ENCODE measurements around the gene SETMAR. TPM values are rescaled to one million over a fixed set of nuclear protein-coding genes. Genes with fewer than 3 reads are reported as not detected.

Gene SETMAR
- polyA plus RNA-seq, 1 of the 3 experiments (the other 2 are of a cell fraction) = 10.6 TPM

DNA sequence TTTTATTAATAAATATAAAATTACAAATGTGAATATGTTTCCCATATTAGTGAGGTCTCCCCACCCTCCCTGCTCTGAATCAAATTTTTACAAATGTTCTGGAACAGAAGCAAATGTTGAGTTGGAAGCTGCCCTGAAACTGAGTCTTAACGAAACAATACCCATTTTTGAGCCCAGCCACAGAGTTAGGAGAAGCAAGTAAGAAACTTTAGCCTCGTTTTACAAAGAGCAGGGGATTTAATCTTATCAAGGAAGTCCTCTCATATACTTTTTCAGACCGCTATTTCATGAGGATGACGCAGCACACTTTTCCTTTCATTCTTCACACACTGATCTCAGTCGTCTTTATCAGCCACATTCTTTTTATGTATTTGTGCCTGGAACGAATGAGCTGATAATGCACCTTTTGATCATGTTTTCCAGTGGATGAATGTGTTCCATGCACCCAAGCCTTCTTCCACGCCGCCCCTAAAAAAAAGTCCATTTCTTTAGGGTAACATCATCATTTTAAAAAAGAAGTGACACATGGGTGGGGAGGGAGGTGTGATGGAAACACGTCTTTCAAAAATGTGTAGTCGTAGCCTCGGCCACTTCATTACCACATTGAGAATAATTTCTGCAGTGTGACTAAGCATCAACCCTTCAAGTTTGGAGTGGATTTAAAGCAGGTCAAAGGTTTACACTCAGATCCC, 48.1 kb downstream of the SETMAR start:
- Histone ChIP-seq H3K9me2 (no peaks in the 10 kb centered on the region), H3K79me2 (ENCODE audit: insufficient read depth) (no peaks in the 10 kb centered on the region), H3K9ac (no peak overlapping the region), H3K27ac (ENCODE audit: low read depth in 2 of 2, low read length in 1 of 2) (no peak overlapping the region), H3K4me1 (ENCODE audit: control insufficient read depth in 1 of 2, insufficient read depth in 2 of 2, low read depth in 1 of 2, low read length in 1 of 2) (peaks cover 0 to 16% of the 10 kb centered on the region in 2 experiments; a peak in 2 of 4 replicates), H3F3A (replicated peaks; ENCODE audit: insufficient read depth) (no peaks in the 10 kb centered on the region), H4K20me1 (ENCODE audit: insufficient read depth) (no peaks in the 10 kb centered on the region), H3K36me3 (replicated peaks in 1 of 2; ENCODE audit: control insufficient read depth in 1 of 2, insufficient read depth in 2 of 2, low read length in 1 of 2) (no peaks in the 10 kb centered on the region), H3K4me3 (ENCODE audit: low read depth in 2 of 2, low read length in 1 of 2) (no peak overlapping the region), H3K9me3 (no peaks in the 10 kb centered on the region), H3K4me2 (no peak overlapping the region), H2AFZ (ENCODE audit: low read depth) (no peak overlapping the region), H3K27me3 (ENCODE audit: insufficient read depth) (no peaks in the 10 kb centered on the region)
- POLR2A ChIA-PET = interaction anchor here (0.6 to 1.8 kb wide), 4 partner anchors 96 to 172 kb away, joined by 3 to 17 read pairs (median 4); partner anchors contain the start of gene ITPR1
- no peak for DNase-seq
- TF ChIP-seq, protein P1, sequence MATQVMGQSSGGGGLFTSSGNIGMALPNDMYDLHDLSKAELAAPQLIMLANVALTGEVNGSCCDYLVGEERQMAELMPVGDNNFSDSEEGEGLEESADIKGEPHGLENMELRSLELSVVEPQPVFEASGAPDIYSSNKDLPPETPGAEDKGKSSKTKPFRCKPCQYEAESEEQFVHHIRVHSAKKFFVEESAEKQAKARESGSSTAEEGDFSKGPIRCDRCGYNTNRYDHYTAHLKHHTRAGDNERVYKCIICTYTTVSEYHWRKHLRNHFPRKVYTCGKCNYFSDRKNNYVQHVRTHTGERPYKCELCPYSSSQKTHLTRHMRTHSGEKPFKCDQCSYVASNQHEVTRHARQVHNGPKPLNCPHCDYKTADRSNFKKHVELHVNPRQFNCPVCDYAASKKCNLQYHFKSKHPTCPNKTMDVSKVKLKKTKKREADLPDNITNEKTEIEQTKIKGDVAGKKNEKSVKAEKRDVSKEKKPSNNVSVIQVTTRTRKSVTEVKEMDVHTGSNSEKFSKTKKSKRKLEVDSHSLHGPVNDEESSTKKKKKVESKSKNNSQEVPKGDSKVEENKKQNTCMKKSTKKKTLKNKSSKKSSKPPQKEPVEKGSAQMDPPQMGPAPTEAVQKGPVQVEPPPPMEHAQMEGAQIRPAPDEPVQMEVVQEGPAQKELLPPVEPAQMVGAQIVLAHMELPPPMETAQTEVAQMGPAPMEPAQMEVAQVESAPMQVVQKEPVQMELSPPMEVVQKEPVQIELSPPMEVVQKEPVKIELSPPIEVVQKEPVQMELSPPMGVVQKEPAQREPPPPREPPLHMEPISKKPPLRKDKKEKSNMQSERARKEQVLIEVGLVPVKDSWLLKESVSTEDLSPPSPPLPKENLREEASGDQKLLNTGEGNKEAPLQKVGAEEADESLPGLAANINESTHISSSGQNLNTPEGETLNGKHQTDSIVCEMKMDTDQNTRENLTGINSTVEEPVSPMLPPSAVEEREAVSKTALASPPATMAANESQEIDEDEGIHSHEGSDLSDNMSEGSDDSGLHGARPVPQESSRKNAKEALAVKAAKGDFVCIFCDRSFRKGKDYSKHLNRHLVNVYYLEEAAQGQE (IDR thresholded peaks at IDR 0.05; ENCODE audit: low read depth, low read length) = no peak
- TF ChIP-seq YY1 (IDR thresholded peaks at IDR 0.05; ENCODE audit: low read depth) = no peak
- TF ChIP-seq SMC3 (IDR thresholded peaks at IDR 0.05; ENCODE audit: low read depth, low read length) = no peak
- TF ChIP-seq, protein P2, sequence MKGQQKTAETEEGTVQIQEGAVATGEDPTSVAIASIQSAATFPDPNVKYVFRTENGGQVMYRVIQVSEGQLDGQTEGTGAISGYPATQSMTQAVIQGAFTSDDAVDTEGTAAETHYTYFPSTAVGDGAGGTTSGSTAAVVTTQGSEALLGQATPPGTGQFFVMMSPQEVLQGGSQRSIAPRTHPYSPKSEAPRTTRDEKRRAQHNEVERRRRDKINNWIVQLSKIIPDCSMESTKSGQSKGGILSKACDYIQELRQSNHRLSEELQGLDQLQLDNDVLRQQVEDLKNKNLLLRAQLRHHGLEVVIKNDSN (IDR thresholded peaks at IDR 0.05; ENCODE audit: borderline replicate concordance, low read depth) = no peak
- no peak for TF ChIP-seq RFX5 (IDR thresholded peaks at IDR 0.05; ENCODE audit: low read length)
- TF ChIP-seq TAF1 (IDR thresholded peaks at IDR 0.05; ENCODE audit: borderline replicate concordance, low read depth, low read length) = no peak
- TF ChIP-seq NFIC (IDR thresholded peaks at IDR 0.05; ENCODE audit: borderline replicate concordance) = no peak
- no peak for TF ChIP-seq MEF2A (IDR thresholded peaks at IDR 0.05; ENCODE audit: borderline replicate concordance, low read depth)
- no peak for TF ChIP-seq MAX (IDR thresholded peaks at IDR 0.05; ENCODE audit: low read depth)
- no peak for TF ChIP-seq RXRA (IDR thresholded peaks at IDR 0.05; ENCODE audit: borderline replicate concordance, low read depth)
- TF ChIP-seq, protein P3, sequence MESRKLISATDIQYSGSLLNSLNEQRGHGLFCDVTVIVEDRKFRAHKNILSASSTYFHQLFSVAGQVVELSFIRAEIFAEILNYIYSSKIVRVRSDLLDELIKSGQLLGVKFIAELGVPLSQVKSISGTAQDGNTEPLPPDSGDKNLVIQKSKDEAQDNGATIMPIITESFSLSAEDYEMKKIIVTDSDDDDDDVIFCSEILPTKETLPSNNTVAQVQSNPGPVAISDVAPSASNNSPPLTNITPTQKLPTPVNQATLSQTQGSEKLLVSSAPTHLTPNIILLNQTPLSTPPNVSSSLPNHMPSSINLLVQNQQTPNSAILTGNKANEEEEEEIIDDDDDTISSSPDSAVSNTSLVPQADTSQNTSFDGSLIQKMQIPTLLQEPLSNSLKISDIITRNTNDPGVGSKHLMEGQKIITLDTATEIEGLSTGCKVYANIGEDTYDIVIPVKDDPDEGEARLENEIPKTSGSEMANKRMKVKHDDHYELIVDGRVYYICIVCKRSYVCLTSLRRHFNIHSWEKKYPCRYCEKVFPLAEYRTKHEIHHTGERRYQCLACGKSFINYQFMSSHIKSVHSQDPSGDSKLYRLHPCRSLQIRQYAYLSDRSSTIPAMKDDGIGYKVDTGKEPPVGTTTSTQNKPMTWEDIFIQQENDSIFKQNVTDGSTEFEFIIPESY (IDR thresholded peaks at IDR 0.05; ENCODE audit: borderline replicate concordance, low read depth) = no peak
- TF ChIP-seq FOSL2 (IDR thresholded peaks at IDR 0.05; ENCODE audit: borderline replicate concordance, low read depth) = no peak
- TF ChIP-seq FOXM1 (IDR thresholded peaks at IDR 0.05; ENCODE audit: low read depth) = no peak
- TF ChIP-seq GABPA (IDR thresholded peaks at IDR 0.05; ENCODE audit: low read depth) = no peak
- no peak for TF ChIP-seq RAD21 (IDR thresholded peaks at IDR 0.05; ENCODE audit: low read length)
- CTCF ChIA-PET = interaction anchor here (0.6 to 5.3 kb wide), 76 partner anchors 8 to 735 kb away, joined by 3 to 117 read pairs (median 4); partner anchors contain the start of genes ITPR1 and SUMF1
- 73% methylated on average over 11 of the region's 11 CpGs for WGBS (ENCODE audit: low lambda C conversion rate)

All from SK-N-SH (cell line).